Stomach (tissue), 9 donors: ENCODE data around the gene RAD23A. TPM values are rescaled to one million over a fixed set of nuclear protein-coding genes. Genes with fewer than 3 reads are reported as not detected.
A peak's percentile ranks its signal among the peaks of the same experiment; 100 is the strongest.

Source experiments
- DNase-seq, 2 donors: peaks; one replicate each; pipeline versions ENCODE4 v3.0.0 to v3.0.0-alpha.2; 2013 to 2019
- H3K27ac ChIP-seq, 5 donors: fragments of 200-600 bp in 4 of 5; sonication (generic) in 4 of 5; one replicate each; pipeline ENCODE4 v1.5.1; 2013 to 2019; ENCODE audit warnings: mild to moderate bottlenecking in 1 of 5, moderate library complexity in 1 of 5
- H3K27me3 ChIP-seq, 3 donors: fragments of 200-600 bp; sonication (generic); one replicate each; pipeline ENCODE4 v1.5.1; 2017 to 2019; ENCODE audit warnings: mixed run types in 1 of 3
- H3K36me3 ChIP-seq, 4 donors: fragments of 200-600 bp; sonication (generic); 1 replicate in 3 of 4; 2 replicates in 1 of 4; pipeline ENCODE4 v1.5.1; 2016 to 2019
- H3K4me1 ChIP-seq, 4 donors: fragments of 200-600 bp; sonication (generic); one replicate each; pipeline ENCODE4 v1.5.1; 2016 to 2019
- H3K4me3 ChIP-seq, 4 donors: fragments of 200-600 bp; sonication (generic) in 3 of 4; one replicate each; pipeline ENCODE4 v1.5.1; 2016 to 2019; ENCODE audit warnings: mild to moderate bottlenecking in 1 of 4
- H3K9me3 ChIP-seq, 4 donors: fragments of 200-600 bp; sonication (generic); one replicate each; pipeline ENCODE4 v1.5.1; 2016 to 2019
- CTCF ChIP-seq, 7 experiments: fragments of 450-650 bp in 4 of 7; fragments of 200-600 bp in 3 of 7; sonication (generic) in 3 of 7; IDR thresholded peaks; one replicate each; pipeline ENCODE4 v1.5.1; 2016 to 2019; ENCODE audit warnings: antibody characterized with exemption in 7 of 7, control low read depth in 2 of 7, mild to moderate bottlenecking in 1 of 7
- EP300 ChIP-seq: sonication (generic); formaldehyde crosslinking; IDR thresholded peaks from one replicate; pipeline ENCODE4 v1.6.1; 2017; ENCODE audit warnings: antibody characterized with exemption
- POLR2A ChIP-seq, 4 donors: fragments of 450-650 bp; IDR thresholded peaks; one replicate each; pipeline ENCODE4 v1.6.1; 2016; ENCODE audit warnings: antibody characterized with exemption in 4 of 4, control low read depth in 2 of 4, mild to moderate bottlenecking in 1 of 4, moderate library complexity in 1 of 4
- POLR2AphosphoS5 ChIP-seq, 3 donors: sonication (generic); formaldehyde crosslinking; IDR thresholded peaks; one replicate each; pipeline ENCODE4 v1.6.1; 2016; ENCODE audit warnings: antibody characterized with exemption in 3 of 3
- WGBS, 5 donors: extraction: QIAGEN DNeasy Blood & Tissue Kit in 3 of 5; methylation state at CpG; one replicate each; pipeline versions ENCODE4 v1.1.5 to v1.1.7; 2013 to 2018; 5-methylcytosine and 5-hydroxymethylcytosine counted together
- intact Hi-C: fragments of 100-400 bp; cut with DNase I; formaldehyde crosslinking; loops from one replicate; pipeline ENCODE4 v1.15.1; 2023; ENCODE audit warnings: low total_unique reads
- polyA plus RNA-seq, 3 donors: library from polyadenylated mRNA; stranded (reverse); fragments of 200-250 nt; gene quantifications; one replicate each; pipeline ENCODE4 v1.2.3, GENCODE V29; 2013
- total RNA-seq, 5 donors: library from RNA; depleted of rRNA; stranded (reverse); fragments of >200 nt; gene quantifications; one replicate each; pipeline versions ENCODE4 v1.1.0 to v1.2.3, GENCODE V29; 2014 to 2016
- donor health status: healthy with polysubstance abuse.
- donor health status: Bipolar disorder and iron deficiency.
- donor health status: healthy.

RAD23A gene
- total and polyA plus RNA-seq, 8 donors, result 44.1 to 144 (median 104) TPM

- Histone ChIP-seq H3K36me3 (no peaks in the 10 kb centered on the region), H3K27me3 (peaks cover 0 to 5% (median 3%) of the 10 kb centered on the region in 3 donors), H3K4me1 (peaks cover 0 to 11% (median 6%) of the 10 kb centered on the region in 4 donors), H3K27ac (no peak overlapping the region), H3K9me3 (no peaks in the 10 kb centered on the region), H3K4me3 (no peak overlapping the region)
- TF ChIP-seq POLR2A (IDR thresholded peaks at IDR 0.05) (no peak), CTCF (IDR thresholded peaks at IDR 0.05) (no peak), EP300 (no peak), POLR2AphosphoS5 (IDR thresholded peaks at IDR 0.05) (no peak)
- intact Hi-C loops, result no loop called here
- no peak for DNase-seq
- WGBS, 5 donors, result 84 to 93% (median 89%) methylated on average over 5 of the region's 5 CpGs
Measured at GRCh38 chr19:12991296-12991695, 45.6 kb downstream of the RAD23A start.

DNA sequence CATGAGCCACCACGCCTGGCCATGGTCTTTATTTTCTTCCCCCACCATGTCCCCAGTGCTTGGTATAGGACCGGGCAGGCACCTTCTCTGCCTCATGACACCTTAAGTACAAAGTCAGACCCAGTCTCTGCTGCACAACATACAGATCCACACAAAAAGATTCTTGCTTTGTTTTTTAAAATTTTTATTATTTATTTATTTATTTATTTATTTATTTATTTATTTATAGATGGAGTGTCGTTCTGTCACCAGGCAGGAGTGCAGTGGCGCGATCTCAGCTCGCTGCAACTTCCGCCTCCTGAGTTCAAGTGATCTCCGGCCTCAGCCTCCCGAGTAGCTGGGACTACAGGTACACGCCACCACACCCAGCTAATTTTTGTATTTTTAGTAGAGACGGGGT, 47.1 kb downstream of the RAD23A start:
- DNase-seq, result no peak
- no peak overlapping the region for H3K4me3 ChIP-seq
- TF ChIP-seq POLR2A (IDR thresholded peaks at IDR 0.05) (no peak), EP300 (no peak), CTCF (IDR thresholded peaks at IDR 0.05) (no peak), POLR2AphosphoS5 (IDR thresholded peaks at IDR 0.05) (no peak)
- H3K36me3 ChIP-seq, result no peaks in the 10 kb centered on the region
- H3K27ac ChIP-seq, result no peak overlapping the region
- H3K4me1 ChIP-seq, result peaks cover 11 to 25% (median 20%) of the 10 kb centered on the region in 4 donors
- no peaks in the 10 kb centered on the region for H3K9me3 ChIP-seq
- intact Hi-C loops, result no loop called here
- peaks cover 0 to 10% (median 6%) of the 10 kb centered on the region in 3 donors for H3K27me3 ChIP-seq
- 93 to 97% (median 95%) methylated on average over 11 of the region's 11 CpGs for WGBS, 5 donors

DNA sequence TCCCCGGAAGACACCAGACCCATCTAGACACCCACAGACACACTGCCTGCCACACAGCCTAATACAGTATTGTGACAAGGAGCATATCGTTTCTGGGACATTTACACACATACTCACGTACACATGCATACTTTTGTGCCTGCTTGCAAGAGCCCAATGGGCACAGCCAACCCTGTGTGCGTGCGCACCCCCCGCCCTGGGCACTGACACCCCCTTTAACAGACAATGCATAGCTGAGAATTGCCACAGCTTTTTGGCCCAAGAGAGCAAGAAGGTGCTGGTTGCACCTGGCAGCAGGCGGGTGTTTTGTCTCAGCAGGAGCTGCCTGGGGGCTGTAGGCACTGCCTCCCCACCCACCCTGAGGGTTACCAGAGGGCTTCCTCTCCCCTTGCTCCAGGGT, 47.9 kb downstream of the RAD23A start:
- WGBS, 5 donors, result 84 to 91% (median 88%) methylated on average over 6 to 7 of the region's 7 CpGs
- peaks cover 13 to 34% (median 29%) of the 10 kb centered on the region in 4 donors for H3K4me1 ChIP-seq
- DNase-seq, result no peak
- H3K27ac ChIP-seq, result peak overlapping the region in 1 of 5 donors; percentile 85
- intact Hi-C loops, result no loop called here
- TF ChIP-seq POLR2AphosphoS5 (IDR thresholded peaks at IDR 0.05), result no peak
- no peak for TF ChIP-seq POLR2A (IDR thresholded peaks at IDR 0.05)
- no peak for TF ChIP-seq EP300
- TF ChIP-seq CTCF (IDR thresholded peaks at IDR 0.05), result no peak
- peaks cover 0 to 10% (median 6%) of the 10 kb centered on the region in 3 donors for H3K27me3 ChIP-seq
- H3K4me3 ChIP-seq, result no peak overlapping the region
- peaks cover 0 to 1% (median under 1%) of the 10 kb centered on the region in 4 donors for H3K36me3 ChIP-seq
- H3K9me3 ChIP-seq, result no peaks in the 10 kb centered on the region

- Histone ChIP-seq H3K36me3 (peaks cover 0 to 9% (median 8%) of the 10 kb centered on the region in 4 donors), H3K9me3 (no peaks in the 10 kb centered on the region), H3K4me1 (peaks cover 20 to 48% (median 43%) of the 10 kb centered on the region in 4 donors), H3K27ac (peak within 1 kb of the TSS; percentile 90 to 95 (median 94)), H3K4me3 (peak within 1 kb of the TSS; percentile 76 to 82 (median 79)), H3K27me3 (peaks cover 0 to 10% (median 6%) of the 10 kb centered on the region in 3 donors)
- peak; percentile 78 to 90 for DNase-seq
- TF ChIP-seq CTCF (IDR thresholded peaks at IDR 0.05), result no peak
- peak in 2 of 3 donors; percentile 50 to 51 for TF ChIP-seq POLR2AphosphoS5 (IDR thresholded peaks at IDR 0.05)
- 8 to 17% (median 13%) methylated on average over 23 to 83 of the region's 84 CpGs for WGBS, 5 donors
- intact Hi-C loops, result loop anchor here (5.0 kb wide), 1 partner anchor 37 kb away; no protein-coding TSS in a partner anchor
Measured at GRCh38 chr19:12994701-12995595, 49.3 kb downstream of the RAD23A start, which contains the start of gene NFIX. Gene NFIX (plus strand): TSS chr19:12995475. CDS start chr19:12995838, 363 bp downstream.
